ENCODE results near the gene HGFAC. TPM values are rescaled to one million over a fixed set of nuclear protein-coding genes. Genes with fewer than 3 reads are reported as not detected.

Gene HGFAC
- total RNA-seq, 2 donors from 2014 or later: 0.95 TPM; not detected in 1

DNA sequence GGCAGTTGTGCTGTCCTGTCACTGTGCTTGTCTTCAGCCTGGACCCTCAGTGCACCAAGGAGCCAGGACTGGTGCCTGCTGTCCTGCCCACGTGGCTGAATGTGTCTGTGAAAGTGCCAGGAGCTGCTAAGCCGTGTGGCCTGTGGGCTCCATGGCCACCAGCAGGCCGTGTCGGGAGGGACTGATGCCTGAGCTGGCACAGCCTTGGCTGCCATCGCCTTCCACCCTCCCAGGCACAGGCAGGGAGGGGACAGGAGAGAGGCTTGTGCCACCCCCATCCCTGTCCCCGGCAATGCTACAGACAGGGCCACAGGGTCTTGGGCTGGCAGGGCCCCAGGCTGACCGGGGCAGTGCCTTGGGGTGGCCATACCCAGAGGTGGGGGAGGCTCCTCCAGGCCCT lies 46.1 kb downstream of the HGFAC start:
- no peak for DNase-seq (ENCODE audit: low spot score)
- TF ChIP-seq, protein P1, sequence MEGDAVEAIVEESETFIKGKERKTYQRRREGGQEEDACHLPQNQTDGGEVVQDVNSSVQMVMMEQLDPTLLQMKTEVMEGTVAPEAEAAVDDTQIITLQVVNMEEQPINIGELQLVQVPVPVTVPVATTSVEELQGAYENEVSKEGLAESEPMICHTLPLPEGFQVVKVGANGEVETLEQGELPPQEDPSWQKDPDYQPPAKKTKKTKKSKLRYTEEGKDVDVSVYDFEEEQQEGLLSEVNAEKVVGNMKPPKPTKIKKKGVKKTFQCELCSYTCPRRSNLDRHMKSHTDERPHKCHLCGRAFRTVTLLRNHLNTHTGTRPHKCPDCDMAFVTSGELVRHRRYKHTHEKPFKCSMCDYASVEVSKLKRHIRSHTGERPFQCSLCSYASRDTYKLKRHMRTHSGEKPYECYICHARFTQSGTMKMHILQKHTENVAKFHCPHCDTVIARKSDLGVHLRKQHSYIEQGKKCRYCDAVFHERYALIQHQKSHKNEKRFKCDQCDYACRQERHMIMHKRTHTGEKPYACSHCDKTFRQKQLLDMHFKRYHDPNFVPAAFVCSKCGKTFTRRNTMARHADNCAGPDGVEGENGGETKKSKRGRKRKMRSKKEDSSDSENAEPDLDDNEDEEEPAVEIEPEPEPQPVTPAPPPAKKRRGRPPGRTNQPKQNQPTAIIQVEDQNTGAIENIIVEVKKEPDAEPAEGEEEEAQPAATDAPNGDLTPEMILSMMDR (IDR thresholded peaks at IDR 0.05): no peak
- no peak overlapping the region for H3K27ac ChIP-seq
- peaks cover 7 to 22% of the 10 kb centered on the region in 2 donors for H3K4me1 ChIP-seq (ENCODE audit: control insufficient read depth in 1 of 2, low read depth in 2 of 2)
- no peaks in the 10 kb centered on the region for H3K27me3 ChIP-seq (replicated peaks; ENCODE audit: insufficient read depth)
- H3K4me3 ChIP-seq: no peak overlapping the region
- ATAC-seq (ENCODE audit: insufficient number of reproducible peaks, low FRiP score, low read depth): no peak
- peaks cover 4% of the 10 kb centered on the region for H3K36me3 ChIP-seq
- no peaks in the 10 kb centered on the region for H3K9me3 ChIP-seq

DNA sequence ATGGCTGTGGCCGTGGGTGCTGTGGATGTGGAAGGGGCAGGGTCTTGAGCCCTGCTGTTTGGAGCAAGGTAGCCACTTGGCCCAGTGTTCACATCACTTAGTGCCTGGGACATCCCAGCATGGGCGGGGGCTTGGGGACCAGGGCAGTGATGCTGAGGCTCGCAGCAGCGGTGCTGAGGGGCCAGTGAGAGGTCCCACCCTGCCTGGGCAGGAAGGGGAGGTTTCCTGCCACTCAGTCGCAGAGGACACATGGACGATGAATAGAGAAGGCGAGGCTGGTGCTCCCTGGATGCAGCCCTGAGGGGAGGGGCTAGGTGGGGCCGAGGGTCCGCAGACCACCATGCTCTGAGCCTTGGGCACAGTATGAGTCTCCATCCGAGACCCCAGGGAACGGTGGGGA lies 47.1 kb downstream of the HGFAC start:
- peaks cover 4% of the 10 kb centered on the region for H3K36me3 ChIP-seq
- TF ChIP-seq, protein P1 (IDR thresholded peaks at IDR 0.05): no peak
- H3K9me3 ChIP-seq: no peaks in the 10 kb centered on the region
- H3K27me3 ChIP-seq (replicated peaks; ENCODE audit: insufficient read depth): no peaks in the 10 kb centered on the region
- DNase-seq (ENCODE audit: low spot score) (no peak), ATAC-seq (ENCODE audit: insufficient number of reproducible peaks, low FRiP score, low read depth) (no peak)
- H3K4me1 ChIP-seq (ENCODE audit: control insufficient read depth in 1 of 2, low read depth in 2 of 2): peaks cover 6 to 19% of the 10 kb centered on the region in 2 donors
- H3K27ac ChIP-seq: no peak overlapping the region
- H3K4me3 ChIP-seq: no peak overlapping the region

DNA sequence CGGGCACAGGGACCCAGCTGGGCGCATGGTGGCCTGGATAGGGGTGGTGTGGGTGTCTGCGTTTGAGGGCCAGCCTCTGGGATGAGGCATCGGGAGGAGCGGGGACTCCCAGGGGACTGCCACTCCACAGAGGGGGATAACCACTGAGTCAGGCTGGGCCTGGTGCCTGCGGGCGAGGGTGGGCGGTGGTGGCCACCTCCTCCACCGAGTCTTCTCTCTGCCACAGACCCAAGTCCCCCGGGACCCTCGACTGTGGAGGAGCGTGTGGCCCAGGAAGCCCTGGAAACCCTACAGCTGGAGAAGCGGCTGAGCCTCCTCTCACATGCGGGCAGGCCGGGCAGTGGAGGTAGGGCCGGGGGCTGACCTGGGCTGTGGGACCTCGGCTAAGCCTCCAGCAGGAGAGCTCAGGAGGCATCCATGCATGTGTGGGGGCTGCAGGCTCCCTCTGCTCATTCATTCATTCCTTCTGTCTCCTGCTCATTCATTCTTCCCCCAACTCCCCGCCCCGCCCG lies 47.7 kb downstream of the HGFAC start:
- Histone ChIP-seq H3K27me3 (replicated peaks; ENCODE audit: insufficient read depth) (no peaks in the 10 kb centered on the region), H3K4me3 (no peak overlapping the region), H3K36me3 (peaks cover 4% of the 10 kb centered on the region), H3K9me3 (no peaks in the 10 kb centered on the region), H3K27ac (no peak overlapping the region), H3K4me1 (ENCODE audit: control insufficient read depth in 1 of 2, low read depth in 2 of 2) (peaks cover 4 to 12% of the 10 kb centered on the region in 2 donors)
- ATAC-seq (ENCODE audit: insufficient number of reproducible peaks, low FRiP score, low read depth) (no peak), DNase-seq (ENCODE audit: low spot score) (no peak)
- TF ChIP-seq, protein P1 (IDR thresholded peaks at IDR 0.05): no peak

DNA sequence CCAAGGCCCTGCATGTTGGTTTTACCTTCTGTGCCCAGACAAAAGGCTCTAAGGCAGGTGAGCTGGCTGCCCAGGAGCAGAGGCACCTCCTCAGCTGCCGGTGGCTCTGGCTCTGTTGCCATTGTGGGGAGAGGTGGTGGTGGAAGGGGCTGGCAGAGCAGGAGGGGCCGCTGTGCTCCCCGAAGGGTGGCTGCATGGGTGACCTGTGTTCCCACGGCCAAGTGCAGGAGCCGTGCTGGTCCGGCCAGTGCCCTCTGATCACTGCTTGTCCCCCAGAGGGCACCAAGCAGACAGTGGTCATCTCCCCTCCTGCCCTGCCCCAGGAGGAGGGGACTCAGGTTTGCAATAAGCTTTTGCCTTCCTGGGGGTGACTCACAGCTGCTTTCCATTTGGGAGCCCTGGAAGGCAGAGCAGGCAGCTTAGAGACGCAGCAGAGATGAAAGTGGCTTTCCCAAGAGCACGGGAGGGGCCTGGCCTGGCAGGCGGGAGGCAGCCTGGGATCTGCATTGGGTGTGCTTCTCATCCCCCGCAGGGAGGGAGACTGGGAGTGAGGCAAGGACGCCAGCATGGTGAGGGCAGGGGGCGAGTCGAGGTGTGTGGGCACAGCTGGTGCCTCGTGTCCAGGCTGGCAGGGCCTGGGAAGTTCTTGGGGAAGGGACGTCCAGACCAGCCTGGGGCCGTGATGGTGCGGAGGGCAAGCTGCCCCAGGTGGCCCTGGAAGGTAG lies 50.1 kb downstream of the HGFAC start:
- H3K4me1 ChIP-seq (ENCODE audit: control insufficient read depth in 1 of 2, low read depth in 2 of 2): no peaks in the 10 kb centered on the region
- DNase-seq (ENCODE audit: low spot score) (no peak), ATAC-seq (ENCODE audit: insufficient number of reproducible peaks, low FRiP score, low read depth) (no peak)
- H3K27me3 ChIP-seq (replicated peaks; ENCODE audit: insufficient read depth): no peaks in the 10 kb centered on the region
- H3K27ac ChIP-seq: no peak overlapping the region
- TF ChIP-seq, protein P1 (IDR thresholded peaks at IDR 0.05): no peak
- no peak overlapping the region for H3K4me3 ChIP-seq
- peaks cover 4% of the 10 kb centered on the region for H3K36me3 ChIP-seq
- no peaks in the 10 kb centered on the region for H3K9me3 ChIP-seq

DNA sequence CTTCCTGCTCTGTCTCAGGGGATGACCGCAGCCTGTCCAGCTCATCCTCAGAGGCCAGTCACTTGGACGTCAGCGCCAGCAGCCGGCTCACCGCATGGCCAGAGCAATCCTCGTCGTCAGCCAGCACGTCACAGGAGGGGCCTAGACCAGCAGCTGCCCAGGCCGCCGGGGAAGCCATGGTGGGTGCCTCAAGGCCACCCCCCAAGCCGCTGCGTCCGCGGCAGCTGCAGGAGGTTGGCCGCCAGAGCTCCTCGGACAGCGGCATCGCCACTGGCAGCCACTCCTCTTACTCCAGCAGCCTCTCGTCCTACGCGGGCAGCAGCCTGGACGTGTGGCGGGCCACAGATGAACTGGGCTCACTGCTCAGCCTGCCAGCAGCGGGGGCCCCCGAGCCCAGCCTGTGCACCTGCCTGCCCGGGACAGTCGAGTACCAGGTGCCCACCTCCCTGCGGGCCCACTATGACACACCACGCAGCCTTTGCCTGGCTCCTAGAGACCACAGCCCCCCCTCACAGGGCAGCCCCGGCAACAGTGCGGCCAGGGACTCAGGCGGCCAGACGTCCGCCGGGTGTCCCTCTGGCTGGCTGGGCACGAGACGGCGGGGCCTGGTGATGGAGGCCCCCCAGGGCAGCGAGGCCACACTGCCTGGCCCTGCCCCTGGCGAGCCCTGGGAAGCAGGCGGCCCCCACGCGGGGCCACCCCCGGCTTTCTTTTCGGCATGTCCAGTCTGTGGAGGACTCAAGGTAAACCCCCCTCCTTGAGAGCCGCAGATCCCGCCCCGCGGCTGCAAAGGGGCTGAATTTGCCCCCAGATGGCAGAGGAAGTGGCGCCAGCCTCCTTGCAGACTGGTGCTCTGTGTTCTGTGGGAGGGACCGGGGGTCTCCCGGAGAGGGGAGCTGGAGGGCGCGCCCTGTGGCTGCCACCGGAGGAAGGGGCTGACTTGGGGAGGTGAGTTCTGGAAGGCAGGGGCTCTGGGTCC lies 51.3 kb downstream of the HGFAC start:
- peaks cover 4% of the 10 kb centered on the region for H3K36me3 ChIP-seq
- no peaks in the 10 kb centered on the region for H3K27me3 ChIP-seq (replicated peaks; ENCODE audit: insufficient read depth)
- ATAC-seq (ENCODE audit: insufficient number of reproducible peaks, low FRiP score, low read depth) (no peak), DNase-seq (ENCODE audit: low spot score) (no peak)
- H3K4me3 ChIP-seq: no peak overlapping the region
- H3K4me1 ChIP-seq (ENCODE audit: control insufficient read depth in 1 of 2, low read depth in 2 of 2): no peaks in the 10 kb centered on the region
- H3K9me3 ChIP-seq: no peaks in the 10 kb centered on the region
- TF ChIP-seq, protein P1 (IDR thresholded peaks at IDR 0.05): no peak
- no peak overlapping the region for H3K27ac ChIP-seq
